Thymus (tissue), 11 donors: ENCODE results near the gene TMEM134. TPM values are rescaled to one million over a fixed set of nuclear protein-coding genes. Genes with fewer than 3 reads are reported as not detected.

Experiments
- DNase-seq, 9 donors: peaks; one replicate each; pipeline ENCODE4 v3.0.0-alpha.2; 2013; ENCODE audit warnings: low spot score in 9 of 9, low read depth in 6 of 9, missing footprints in 1 of 9
- H3K27ac ChIP-seq, 2 donors: one replicate each; pipeline ENCODE4 v1.5.1; 2013; ENCODE audit warnings: control low read depth in 1 of 2, low read depth in 1 of 2, low read length in 1 of 2, mild to moderate bottlenecking in 1 of 2, moderate library complexity in 1 of 2
- H3K27me3 ChIP-seq, 2 donors: one replicate each; pipeline ENCODE4 v1.5.1; 2013; ENCODE audit warnings: low read length in 1 of 2; ENCODE audit not compliant: control insufficient read depth in 2 of 2, insufficient read depth in 1 of 2
- H3K36me3 ChIP-seq, 2 donors: one replicate each; pipeline ENCODE4 v1.5.1; 2013; ENCODE audit warnings: low read length in 1 of 2, mild to moderate bottlenecking in 1 of 2, moderate library complexity in 1 of 2; ENCODE audit not compliant: control insufficient read depth in 2 of 2, insufficient read depth in 2 of 2
- H3K4me1 ChIP-seq, 2 donors: one replicate each; pipeline ENCODE4 v1.5.1; 2013; ENCODE audit warnings: low read length in 2 of 2; ENCODE audit not compliant: control insufficient read depth in 2 of 2, insufficient read depth in 2 of 2
- H3K4me3 ChIP-seq, 2 donors: one replicate each; pipeline ENCODE4 v1.5.1; 2013; ENCODE audit warnings: low read length in 2 of 2, control low read depth in 1 of 2, mild to moderate bottlenecking in 1 of 2
- H3K9me3 ChIP-seq, 2 donors: one replicate each; pipeline ENCODE4 v1.5.1; 2013; ENCODE audit warnings: low read length in 1 of 2, mild to moderate bottlenecking in 1 of 2; ENCODE audit not compliant: control insufficient read depth in 2 of 2, insufficient read depth in 1 of 2
- WGBS: extraction: QIAGEN DNeasy Blood & Tissue Kit; methylation state at CpG from one replicate; pipeline ENCODE4 v1.1.7; 2013; 5-methylcytosine and 5-hydroxymethylcytosine counted together
- polyA plus RNA-seq: library from polyadenylated mRNA; stranded (reverse); fragments of 200-250 nt; gene quantifications from one replicate; pipeline ENCODE4 v1.2.3, GENCODE V29; 2013
- total RNA-seq: library from RNA; stranded (reverse); fragments of 120-200 nt; gene quantifications from one replicate; pipeline ENCODE4 v1.2.4, GENCODE V29; 2013
- donor health status: healthy.

The TMEM134 gene
- total and polyA plus RNA-seq, 2 donors: 17.3 to 96.3 TPM

GRCh38 chr11:67507864-67508485, 38.9 kb upstream of the TMEM134 start, which contains the start of gene CDK2AP2:
Gene CDK2AP2 (minus strand): TSS chr11:67508162. CDS start chr11:67508082, 80 bp downstream.
- DNase-seq: peak; percentile 92 to 99 (median 95)
- Histone ChIP-seq H3K9me3 (no peaks in the 10 kb centered on the region), H3K27me3 (peaks cover 5 to 33% of the 10 kb centered on the region in 2 donors), H3K27ac (peak within 1 kb of the TSS; percentile 95 to 97), H3K4me1 (peaks cover 41 to 46% of the 10 kb centered on the region in 2 donors), H3K36me3 (peaks cover 3 to 14% of the 10 kb centered on the region in 2 donors), H3K4me3 (peak within 1 kb of the TSS; percentile 76 to 97)
- under 1% methylated on average over 57 of the region's 57 CpGs for WGBS

GRCh38 chr11:67507242-67507863, 38.3 kb upstream of the TMEM134 start:
- Histone ChIP-seq H3K4me1 (peaks cover 41 to 46% of the 10 kb centered on the region in 2 donors), H3K27me3 (peaks cover 5 to 30% of the 10 kb centered on the region in 2 donors), H3K27ac (peak overlapping the region; percentile 86 to 95), H3K4me3 (peak overlapping the region; percentile 76 to 97), H3K36me3 (peaks cover 8 to 17% of the 10 kb centered on the region in 2 donors), H3K9me3 (no peaks in the 10 kb centered on the region)
- 44% methylated on average over 33 of the region's 33 CpGs for WGBS
- peak in 1 of 9 donors; percentile 58 for DNase-seq

GRCh38 chr11:67506426-67507051, 37.5 kb upstream of the TMEM134 start:
- 98% methylated on average over 16 of the region's 16 CpGs for WGBS

GRCh38 chr11:67505605-67506396, 36.8 kb upstream of the TMEM134 start:
- DNase-seq: peak in 8 of 9 donors; percentile 63 to 91 (median 81)
- peaks cover 23 to 32% of the 10 kb centered on the region in 2 donors for H3K36me3 ChIP-seq
- H3K27ac ChIP-seq: peak overlapping the region; percentile 88 to 95
- WGBS: 35% methylated on average over 17 of the region's 17 CpGs
- H3K27me3 ChIP-seq: peaks cover 0 to 21% of the 10 kb centered on the region in 2 donors
- no peaks in the 10 kb centered on the region for H3K9me3 ChIP-seq
- peaks cover 41 to 46% of the 10 kb centered on the region in 2 donors for H3K4me1 ChIP-seq
- peak overlapping the region; percentile 90 to 92 for H3K4me3 ChIP-seq

More at GRCh38 chr11:67506426-67507051, 37.5 kb upstream of the TMEM134 start:
- DNase-seq: no peak
- Histone ChIP-seq H3K36me3 (peaks cover 16 to 25% of the 10 kb centered on the region in 2 donors), H3K27ac (peak overlapping the region; percentile 88 to 95), H3K9me3 (no peaks in the 10 kb centered on the region), H3K27me3 (peaks cover 2 to 25% of the 10 kb centered on the region in 2 donors), H3K4me1 (peaks cover 41 to 46% of the 10 kb centered on the region in 2 donors), H3K4me3 (peak overlapping the region in 1 of 2 donors; percentile 90)

- Histone ChIP-seq H3K27me3 (peaks cover 0 to 21% of the 10 kb centered on the region in 2 donors), H3K4me1 (peaks cover 41 to 46% of the 10 kb centered on the region in 2 donors), H3K4me3 (peak within 1 kb of the TSS; percentile 90 to 92), H3K27ac (peak within 1 kb of the TSS; percentile 88 to 95), H3K36me3 (peaks cover 27 to 36% of the 10 kb centered on the region in 2 donors), H3K9me3 (no peaks in the 10 kb centered on the region)
- DNase-seq: peak in 5 of 9 donors; percentile 47 to 79 (median 60)
- WGBS: under 1% methylated on average over 58 of the region's 58 CpGs
Observed at GRCh38 chr11:67504950-67505581, 36.0 kb upstream of the TMEM134 start, which contains the start of gene PITPNM1. Gene PITPNM1 (minus strand): TSS chr11:67505363. CDS start chr11:67504180, 1,183 bp downstream.

GRCh38 chr11:67504005-67504949, 35.2 kb upstream of the TMEM134 start:
- Histone ChIP-seq H3K36me3 (peaks cover 35 to 38% of the 10 kb centered on the region in 2 donors), H3K4me3 (peak overlapping the region; percentile 90 to 92), H3K27ac (peak overlapping the region; percentile 60 to 95), H3K27me3 (peaks cover 0 to 15% of the 10 kb centered on the region in 2 donors), H3K9me3 (no peaks in the 10 kb centered on the region), H3K4me1 (peaks cover 41 to 46% of the 10 kb centered on the region in 2 donors)
- 5% methylated on average over 101 of the region's 101 CpGs for WGBS
- DNase-seq: peak in 4 of 9 donors; percentile 13 to 42 (median 30)

- DNase-seq: no peak
- Histone ChIP-seq H3K4me1 (peaks cover 35 to 39% of the 10 kb centered on the region in 2 donors), H3K27me3 (peaks cover 0 to 15% of the 10 kb centered on the region in 2 donors), H3K9me3 (no peaks in the 10 kb centered on the region), H3K36me3 (peaks cover 42% of the 10 kb centered on the region in 2 donors), H3K27ac (no peak overlapping the region), H3K4me3 (peak overlapping the region; percentile 37 to 90)
- 91% methylated on average over 19 of the region's 19 CpGs for WGBS
Observed at GRCh38 chr11:67503119-67504004, 34.3 kb upstream of the TMEM134 start.
